HepG2 (cell line): ENCODE results near the gene CLDN15. TPM values are rescaled to one million over a fixed set of nuclear protein-coding genes. Genes with fewer than 3 reads are reported as not detected.

Experiments
- ELF4 ChIP-seq: sonication (generic); formaldehyde crosslinking; IDR thresholded peaks from 2 replicates; pipeline ENCODE4 v1.5.0; 2020; ENCODE audit warnings: missing genetic modification reagents, mild to moderate bottlenecking, moderate library complexity, borderline replicate concordance
- HBP1 ChIP-seq: IDR thresholded peaks from 2 replicates; pipeline ENCODE4 v1.6.1; 2016; ENCODE audit warnings: low read depth, control low read depth
- JUN ChIP-seq: sonication (generic); formaldehyde crosslinking; IDR thresholded peaks from 2 replicates; pipeline ENCODE4 v1.4.0; 2020; ENCODE audit warnings: mild to moderate bottlenecking, missing genetic modification reagents
- RCOR2 ChIP-seq: IDR thresholded peaks from 2 replicates; pipeline ENCODE4 v1.6.1; 2016; ENCODE audit warnings: missing biosample characterization, missing genetic modification reagents
- SCMH1 ChIP-seq: sonication (generic); formaldehyde crosslinking; IDR thresholded peaks from 2 replicates; pipeline ENCODE4 v1.9.0; 2021; ENCODE audit warnings: missing genetic modification reagents, mild to moderate bottlenecking, borderline replicate concordance
- SMARCE1 ChIP-seq: fragments of 450-650 bp; IDR thresholded peaks from 2 replicates; pipeline ENCODE4 v1.6.1; 2017; ENCODE audit warnings: borderline replicate concordance
- ZBTB43 ChIP-seq: sonication (generic); formaldehyde crosslinking; conservative IDR thresholded peaks from 2 replicates; pipeline ENCODE4 v1.4.0; 2020; ENCODE audit warnings: missing genetic modification reagents
- ZHX2 ChIP-seq, 2 experiments: sonication (generic) in 1 of 2; formaldehyde crosslinking in 1 of 2; IDR thresholded peaks; 2 replicates each; pipeline versions ENCODE4 v1.6.1 to v1.9.0; 2014 to 2022; ENCODE audit warnings: antibody characterized with exemption in 1 of 2, borderline replicate concordance in 1 of 2, inconsistent platforms in 1 of 2, low read depth in 1 of 2, missing genetic modification reagents in 1 of 2
- ZKSCAN5 ChIP-seq: sonication (generic); formaldehyde crosslinking; IDR thresholded peaks from 2 replicates; pipeline ENCODE4 v1.5.1; 2020; ENCODE audit warnings: mild to moderate bottlenecking, missing genetic modification reagents
- ZNF224 ChIP-seq: sonication (generic); formaldehyde crosslinking; IDR thresholded peaks from 2 replicates; pipeline ENCODE4 v1.5.0; 2020; ENCODE audit warnings: mild to moderate bottlenecking, missing genetic modification reagents
- ZNF609 ChIP-seq: sonication (generic); formaldehyde crosslinking; IDR thresholded peaks from 2 replicates; pipeline ENCODE4 v1.4.0; 2020; ENCODE audit warnings: mild to moderate bottlenecking, missing genetic modification reagents, borderline replicate concordance
- ZNF788 ChIP-seq: sonication (generic); formaldehyde crosslinking; IDR thresholded peaks from 2 replicates; pipeline ENCODE4 v1.5.0; 2020; ENCODE audit warnings: mild to moderate bottlenecking, missing genetic modification reagents, borderline replicate concordance
- ZNF816 ChIP-seq: sonication (generic); formaldehyde crosslinking; IDR thresholded peaks from 2 replicates; pipeline ENCODE4 v1.8.0; 2022; ENCODE audit warnings: missing genetic modification reagents, mild to moderate bottlenecking, borderline replicate concordance
- ZSCAN29 ChIP-seq: sonication (generic); formaldehyde crosslinking; conservative IDR thresholded peaks from 2 replicates; pipeline ENCODE4 v1.4.0; 2020; ENCODE audit warnings: mild to moderate bottlenecking, missing genetic modification reagents
- polyA plus RNA-seq, 8 experiments: library from polyadenylated mRNA; depleted of rRNA in 3 of 8; stranded (reverse) in 7 of 8; unstranded in 1 of 8; fragments of >200 nt; fragmentation: Illumina TruSeq in 4 of 8; extraction: Trizol in 4 of 8; gene quantifications; 2 replicates each; pipeline versions ENCODE4 v1.2.1 to v1.2.3, GENCODE V29; 2011 to 2016; ENCODE audit warnings: low read depth in 4 of 8, missing spikeins in 1 of 8, mixed read lengths in 1 of 8; ENCODE audit not compliant: insufficient read depth in 1 of 8
- total RNA-seq, 5 experiments: library from RNA; depleted of rRNA; stranded (reverse); fragments of >200 nt; fragmentation: Illumina TruSeq; extraction: Trizol; gene quantifications; 2 replicates each; pipeline ENCODE4 v1.2.3, GENCODE V29; 2016; ENCODE audit warnings: low read depth in 1 of 5

Gene CLDN15
- total and polyA plus RNA-seq, 2 of the 13 experiments (the other 11 are each of a cell fraction or from before 2014, with no cell fraction given): 7.1 to 17.8 TPM

GRCh38 chr7:101200862-101201599 lies 36.6 kb downstream of the CLDN15 start, which contains the start of gene MOGAT3 (continued):
- TF ChIP-seq ZNF609 (CRISPR knock-in tag): peak; percentile 91
- TF ChIP-seq ZNF816 (CRISPR knock-in tag): peak; percentile 88
- peak; percentile 14; the same call in 1 of the 2 replicates for TF ChIP-seq ZSCAN29 (CRISPR knock-in tag)
- peak; percentile 80 for TF ChIP-seq ZNF788 (CRISPR knock-in tag)
- peak; percentile 100 for TF ChIP-seq ZKSCAN5 (CRISPR knock-in tag)
- 0 out of 2 replicates have a peak, but pooled peaks have one; percentile 67 for TF ChIP-seq ELF4
- TF ChIP-seq HBP1 (CRISPR knock-in tag): no peak
- TF ChIP-seq ZNF224: 0 out of 2 replicates have a peak, but pooled peaks have one; percentile 78
- peak; percentile 71; the same call in 1 of the 2 replicates for TF ChIP-seq JUN (CRISPR knock-in tag)
- TF ChIP-seq RCOR2 (CRISPR knock-in tag): peak; percentile 70; the same call in 1 of the 2 replicates
- TF ChIP-seq ZHX2 (IDR thresholded peaks at IDR 0.05; ENCODE audit: low read depth): no peak
- 0 out of 2 replicates have a peak, but pooled peaks have one; percentile 47 for TF ChIP-seq ZHX2 (CRISPR knock-in tag; IDR thresholded peaks at IDR 0.05; ENCODE audit: borderline replicate concordance)
- TF ChIP-seq SMARCE1: no peak
- TF ChIP-seq ZBTB43 (CRISPR knock-in tag): peak; percentile 99
- TF ChIP-seq SCMH1 (CRISPR knock-in tag): no peak
